GM18870 (cell line): ENCODE data around the gene TBC1D22A.

Experiments used
- ATAC-seq: cut with Tn5 transposase; IDR thresholded peaks from one replicate; pipeline ENCODE4 v1.9.1; 2021; ENCODE audit warnings: moderate library complexity; ENCODE audit not compliant: unreplicated experiment

Gene TBC1D22A

GRCh38 chr22:47019012-47019790, 256.8 kb downstream of the TBC1D22A start:
- ATAC-seq: no peak

GRCh38 chr22:47020166-47020565, 257.7 kb downstream of the TBC1D22A start:
- no peak for ATAC-seq

GRCh38 chr22:47021371-47022074, 259.1 kb downstream of the TBC1D22A start:
- ATAC-seq: no peak

GRCh38 chr22:47022075-47022473, 259.6 kb downstream of the TBC1D22A start:
- ATAC-seq: no peak

- no peak for ATAC-seq
Observed at GRCh38 chr22:47022475-47022874, 260.0 kb downstream of the TBC1D22A start.

GRCh38 chr22:47023871-47024270, 261.4 kb downstream of the TBC1D22A start:
- ATAC-seq: no peak

- no peak for ATAC-seq
Observed at GRCh38 chr22:47027766-47028165, 265.3 kb downstream of the TBC1D22A start.

- ATAC-seq: no peak
Observed at GRCh38 chr22:47029244-47030074, 267.0 kb downstream of the TBC1D22A start.

- no peak for ATAC-seq
Observed at GRCh38 chr22:47030143-47030661, 267.8 kb downstream of the TBC1D22A start.

GRCh38 chr22:47030881-47031627, 268.6 kb downstream of the TBC1D22A start:
- ATAC-seq: no peak

GRCh38 chr22:47031628-47031915, 269.1 kb downstream of the TBC1D22A start:
- ATAC-seq: no peak

- no peak for ATAC-seq
Observed at GRCh38 chr22:47032091-47032943, 269.9 kb downstream of the TBC1D22A start.

GRCh38 chr22:47032956-47033647, 270.7 kb downstream of the TBC1D22A start:
- ATAC-seq: no peak

GRCh38 chr22:47033648-47034000, 271.2 kb downstream of the TBC1D22A start:
- ATAC-seq: no peak

GRCh38 chr22:47034076-47034808, 271.8 kb downstream of the TBC1D22A start:
- ATAC-seq: no peak

GRCh38 chr22:47034905-47035419, 272.5 kb downstream of the TBC1D22A start:
- ATAC-seq: no peak

- ATAC-seq: no peak
Observed at GRCh38 chr22:47035425-47035881, 273.0 kb downstream of the TBC1D22A start.

GRCh38 chr22:47036352-47036751, 273.9 kb downstream of the TBC1D22A start:
- ATAC-seq: no peak
